Measurements from ENCODE around the gene CFAP61. TPM values are rescaled to one million over a fixed set of nuclear protein-coding genes. Genes with fewer than 3 reads are reported as not detected.

CFAP61 gene
- total RNA-seq, 1 donor from 2014 or later, result 5.6 TPM

DNA sequence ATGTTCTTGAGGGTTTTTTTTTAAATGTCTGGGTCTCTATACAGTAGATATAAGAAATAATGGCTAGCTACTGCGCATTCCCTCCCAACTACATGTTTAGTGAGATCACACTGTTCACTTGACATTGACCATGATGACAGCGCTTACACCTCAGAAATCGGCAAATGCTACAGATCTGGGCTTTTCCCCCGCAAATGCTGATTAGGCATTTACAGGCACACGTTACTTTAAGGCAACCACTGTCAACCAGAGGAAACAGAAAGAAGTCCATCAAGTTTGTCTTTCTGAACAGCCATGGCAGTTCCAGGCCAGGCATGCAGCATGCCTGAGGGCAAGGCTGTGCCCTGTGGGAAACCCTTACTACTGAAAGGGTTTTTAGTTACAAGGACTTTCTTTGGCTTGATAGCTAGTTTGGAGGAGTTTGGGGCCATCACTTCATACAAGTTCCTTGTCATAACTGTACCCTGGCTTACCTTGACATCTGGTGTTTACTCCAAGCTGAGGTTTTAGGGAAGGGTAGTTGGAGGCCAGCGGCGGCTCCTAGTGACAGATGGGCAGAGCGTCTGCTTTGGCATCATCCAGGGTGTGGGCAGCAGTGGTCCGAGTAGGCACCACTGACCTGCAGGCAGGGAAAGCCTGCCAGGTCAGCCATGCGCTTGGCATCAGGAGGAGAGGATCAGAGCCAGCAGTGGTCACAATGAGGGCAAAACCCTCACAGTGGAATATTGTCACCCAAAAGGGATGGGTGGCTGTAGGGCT lies 43.0 kb downstream of the CFAP61 start:
- H3K27me3 Mint-ChIP-seq, result no peaks in the 10 kb centered on the region
- H3K27ac Mint-ChIP-seq, result no peak overlapping the region
- no peaks in the 10 kb centered on the region for H3K9me3 Mint-ChIP-seq
- no peak for TF ChIP-seq CTCF (conservative IDR thresholded peaks at IDR 0.05)
- H3K36me3 Mint-ChIP-seq, result peaks cover 3% of the 10 kb centered on the region
- no peak for DNase-seq (ENCODE audit: extremely low spot score, unreplicated experiment)
- peaks cover 8% of the 10 kb centered on the region for H3K4me1 Mint-ChIP-seq (ENCODE audit: unreplicated experiment)
- no peak overlapping the region for H3K4me3 Mint-ChIP-seq

DNA sequence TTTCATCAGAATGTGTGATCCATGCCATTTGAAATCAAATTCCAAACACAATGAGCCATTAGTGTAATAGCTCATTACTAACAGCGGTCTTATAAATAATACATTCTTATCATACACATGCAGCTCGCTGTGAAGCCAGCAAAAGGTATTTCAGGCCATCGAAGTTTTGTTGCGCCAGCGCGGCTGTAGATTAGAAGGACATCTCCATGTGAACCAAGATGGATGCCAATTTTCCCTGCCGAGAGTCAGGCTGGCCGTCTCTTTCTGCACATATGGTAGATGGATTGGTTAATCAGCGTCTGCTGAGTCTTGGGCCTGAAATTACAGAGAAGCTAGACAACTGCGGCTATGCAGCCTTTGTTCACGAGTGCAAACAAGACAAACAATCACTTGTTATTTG lies 44.1 kb downstream of the CFAP61 start:
- Mint-ChIP-seq H3K4me1 (ENCODE audit: unreplicated experiment) (peaks cover 8% of the 10 kb centered on the region), H3K4me3 (no peak overlapping the region), H3K9me3 (no peaks in the 10 kb centered on the region), H3K36me3 (peaks cover 3% of the 10 kb centered on the region), H3K27me3 (no peaks in the 10 kb centered on the region), H3K27ac (no peak overlapping the region)
- no peak for TF ChIP-seq CTCF (conservative IDR thresholded peaks at IDR 0.05)
- DNase-seq (ENCODE audit: extremely low spot score, unreplicated experiment), result no peak

- no peak for TF ChIP-seq CTCF (conservative IDR thresholded peaks at IDR 0.05)
- peaks cover 3% of the 10 kb centered on the region for H3K36me3 Mint-ChIP-seq
- no peak overlapping the region for H3K4me3 Mint-ChIP-seq
- no peak overlapping the region for H3K27ac Mint-ChIP-seq
- H3K27me3 Mint-ChIP-seq, result peaks cover 4% of the 10 kb centered on the region
- H3K4me1 Mint-ChIP-seq (ENCODE audit: unreplicated experiment), result no peaks in the 10 kb centered on the region
- no peak for DNase-seq (ENCODE audit: extremely low spot score, unreplicated experiment)
- no peaks in the 10 kb centered on the region for H3K9me3 Mint-ChIP-seq
Observed at GRCh38 chr20:20100881-20101280, 48.5 kb downstream of the CFAP61 start.

DNA sequence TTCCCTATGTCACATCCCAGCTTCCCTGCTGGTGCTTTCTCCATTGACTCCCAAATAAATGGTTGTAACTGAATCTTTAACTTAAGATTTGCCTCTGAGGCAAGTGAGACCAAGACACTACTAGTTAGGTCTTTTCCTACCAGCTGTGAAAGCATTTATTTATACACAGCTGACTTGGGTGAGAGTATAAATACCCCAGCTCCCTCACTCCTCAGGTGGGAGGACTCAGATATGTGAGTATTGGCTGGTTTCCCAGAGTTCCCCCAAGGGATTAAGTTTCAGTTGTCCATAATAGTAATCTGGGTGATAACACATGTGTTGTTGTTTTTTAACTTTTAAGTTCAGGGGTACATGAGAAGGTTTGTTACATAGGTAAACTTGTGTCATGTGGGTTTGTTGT lies 49.8 kb downstream of the CFAP61 start:
- Mint-ChIP-seq H3K9me3 (no peaks in the 10 kb centered on the region), H3K36me3 (peaks cover 3% of the 10 kb centered on the region), H3K27ac (no peak overlapping the region), H3K4me3 (no peak overlapping the region), H3K4me1 (ENCODE audit: unreplicated experiment) (no peaks in the 10 kb centered on the region), H3K27me3 (peaks cover 4% of the 10 kb centered on the region)
- TF ChIP-seq CTCF (conservative IDR thresholded peaks at IDR 0.05), result no peak
- DNase-seq (ENCODE audit: extremely low spot score, unreplicated experiment), result no peak

DNA sequence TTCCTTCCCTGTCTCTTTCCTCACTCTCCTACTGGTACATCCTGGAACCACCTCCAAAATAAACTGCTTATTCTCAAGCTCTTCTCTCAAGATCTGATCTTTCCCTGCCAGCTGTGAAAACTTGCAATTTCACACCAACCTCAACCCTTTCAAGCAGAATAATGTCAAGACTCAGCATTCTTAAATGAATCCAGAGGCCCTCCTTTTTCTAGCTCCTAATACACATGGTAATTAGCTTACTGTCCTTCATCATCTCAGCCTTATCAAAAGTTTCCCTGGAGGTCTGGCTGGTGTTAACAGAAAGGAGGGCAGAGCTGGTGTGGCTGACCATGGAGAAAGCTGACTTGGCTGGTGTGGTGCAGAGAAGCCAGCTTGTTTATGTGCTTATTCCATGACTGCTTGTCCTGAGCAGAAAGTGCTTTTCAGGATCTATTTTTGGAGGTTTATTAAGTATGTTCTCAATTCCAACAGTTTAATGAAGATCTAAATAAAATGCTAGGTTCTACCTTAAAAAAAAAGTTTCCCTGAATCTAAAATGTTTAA lies 50.5 kb downstream of the CFAP61 start:
- Mint-ChIP-seq H3K4me1 (ENCODE audit: unreplicated experiment) (no peaks in the 10 kb centered on the region), H3K27me3 (peaks cover 4% of the 10 kb centered on the region), H3K36me3 (peaks cover 1% of the 10 kb centered on the region), H3K4me3 (no peak overlapping the region), H3K9me3 (no peaks in the 10 kb centered on the region), H3K27ac (no peak overlapping the region)
- DNase-seq (ENCODE audit: extremely low spot score, unreplicated experiment), result no peak
- TF ChIP-seq CTCF (conservative IDR thresholded peaks at IDR 0.05), result peak; percentile 20
